Lung (tissue), 12 donors: ENCODE measurements around the gene CDK3. TPM values are rescaled to one million over a fixed set of nuclear protein-coding genes. Genes with fewer than 3 reads are reported as not detected.

Source experiments
- ATAC-seq: fragments of 200-7000 bp; cut with Tn5 transposase; one replicate; pipeline ENCODE4 v1.9.1; 2020; ENCODE audit warnings: moderate number of reproducible peaks; ENCODE audit not compliant: insufficient read depth, low FRiP score
- DNase-seq, 3 donors: peaks; one replicate each; pipeline ENCODE4 v3.0.0-alpha.2; 2013 to 2017
- H3K27ac ChIP-seq, 2 donors: one replicate each; pipeline ENCODE4 v1.5.1; 2013; ENCODE audit warnings: mild to moderate bottlenecking in 2 of 2, moderate library complexity in 2 of 2, control low read depth in 1 of 2, inconsistent platforms in 1 of 2, low read depth in 1 of 2, low read length in 1 of 2
- H3K27me3 ChIP-seq, 3 donors: one replicate each; pipeline ENCODE4 v1.5.1; 2013; ENCODE audit warnings: low read length in 2 of 3; ENCODE audit not compliant: control insufficient read depth in 3 of 3, insufficient read depth in 3 of 3
- H3K36me3 ChIP-seq, 4 donors: one replicate each; pipeline ENCODE4 v1.5.1; 2013; ENCODE audit warnings: low read length in 4 of 4, mild to moderate bottlenecking in 1 of 4, moderate library complexity in 1 of 4; ENCODE audit not compliant: control insufficient read depth in 4 of 4, insufficient read depth in 4 of 4
- H3K4me1 ChIP-seq, 5 donors: one replicate each; pipeline ENCODE4 v1.5.1; 2013; ENCODE audit warnings: low read length in 5 of 5, mild to moderate bottlenecking in 2 of 5, moderate library complexity in 1 of 5; ENCODE audit not compliant: control insufficient read depth in 5 of 5, insufficient read depth in 5 of 5
- H3K4me3 ChIP-seq: one replicate; pipeline ENCODE4 v1.5.1; 2013; ENCODE audit warnings: mild to moderate bottlenecking, control low read depth, moderate library complexity
- H3K9ac ChIP-seq, 2 donors: one replicate each; pipeline ENCODE4 v1.5.1; 2013; ENCODE audit warnings: low read length in 2 of 2, control low read depth in 1 of 2; ENCODE audit not compliant: insufficient read depth in 1 of 2
- H3K9me3 ChIP-seq, 4 donors: one replicate each; pipeline ENCODE4 v1.5.1; 2013; ENCODE audit warnings: low read length in 3 of 4, mild to moderate bottlenecking in 1 of 4, moderate library complexity in 1 of 4; ENCODE audit not compliant: control insufficient read depth in 4 of 4, insufficient read depth in 3 of 4
- CTCF ChIP-seq: IDR thresholded peaks from 2 replicates; pipeline ENCODE4 v1.5.1; 2012; ENCODE audit warnings: mild to moderate bottlenecking; ENCODE audit errors: control extremely low read depth, extremely low read depth
- WGBS, 2 donors: extraction: QIAGEN DNeasy Blood & Tissue Kit; methylation state at CpG; one replicate each; pipeline ENCODE4 v1.1.7; 2013; 5-methylcytosine and 5-hydroxymethylcytosine counted together
- polyA plus RNA-seq, 2 donors: library from polyadenylated mRNA; stranded (reverse); fragments of 200-250 nt; gene quantifications; one replicate each; pipeline ENCODE4 v1.2.1, GENCODE V29; 2013
- total RNA-seq, 2 donors: library from RNA; depleted of rRNA in 1 of 2; stranded (reverse); fragments of >200 nt in 1 of 2; gene quantifications; one replicate each; pipeline ENCODE4 v1.2.1, GENCODE V29; 2014 to 2021
- donor health status: control.
- donor health status: control.
- donor health status: Bipolar disorder and iron deficiency.
- donor health status: healthy.
- donor health status: DM: yes; HTN: yes; CAD: no.

CDK3 gene
- total and polyA plus RNA-seq, 4 donors: 7.3 to 15.7 (median 7.8) TPM

- Histone ChIP-seq H3K4me1 (peaks cover 0 to 48% (median 15%) of the 10 kb centered on the region in 5 donors), H3K27ac (peak overlapping the region in 1 of 2 donors; percentile 30), H3K9me3 (no peaks in the 10 kb centered on the region), H3K36me3 (peaks cover 0 to 4% (median 0%) of the 10 kb centered on the region in 4 donors), H3K4me3 (no peak overlapping the region), H3K9ac (no peak overlapping the region), H3K27me3 (no peaks in the 10 kb centered on the region)
- no peak for ATAC-seq
- DNase-seq: no peak
- no peak for TF ChIP-seq CTCF
- WGBS, 2 donors: 92 to 93% methylated on average over 7 of the region's 7 CpGs
Measured at GRCh38 chr17:75981019-75981615, 19.5 kb upstream of the CDK3 start.

- no peak for TF ChIP-seq CTCF
- peak; percentile 35 for ATAC-seq
- peaks cover 0 to 8% (median 2%) of the 10 kb centered on the region in 4 donors for H3K36me3 ChIP-seq
- H3K9ac ChIP-seq: no peak overlapping the region
- DNase-seq: no peak
- H3K27ac ChIP-seq: peak overlapping the region in 1 of 2 donors; percentile 43
- H3K27me3 ChIP-seq: no peaks in the 10 kb centered on the region
- no peaks in the 10 kb centered on the region for H3K9me3 ChIP-seq
- no peak overlapping the region for H3K4me3 ChIP-seq
- 52 to 69% methylated on average over 6 of the region's 6 CpGs for WGBS, 2 donors
- peaks cover 0 to 37% (median 8%) of the 10 kb centered on the region in 5 donors for H3K4me1 ChIP-seq
Measured at GRCh38 chr17:75983501-75984181, 17.0 kb upstream of the CDK3 start.

- peaks cover 0 to 10% (median 2%) of the 10 kb centered on the region in 4 donors for H3K36me3 ChIP-seq
Measured at GRCh38 chr17:75985986-75986385, 14.7 kb upstream of the CDK3 start.

More at GRCh38 chr17:75985986-75986385, 14.7 kb upstream of the CDK3 start:
- 95% methylated on average over 4 of the region's 4 CpGs for WGBS, 2 donors
- no peak overlapping the region for H3K27ac ChIP-seq
- no peak for ATAC-seq
- H3K4me1 ChIP-seq: peaks cover 0 to 23% (median 8%) of the 10 kb centered on the region in 5 donors
- H3K27me3 ChIP-seq: no peaks in the 10 kb centered on the region
- no peak overlapping the region for H3K9ac ChIP-seq
- no peak overlapping the region for H3K4me3 ChIP-seq
- no peaks in the 10 kb centered on the region for H3K9me3 ChIP-seq
- DNase-seq: no peak
- TF ChIP-seq CTCF: no peak
